PFSK-1 (cell line): ENCODE results near the gene TM4SF5.

Experiments
- FOXP2 ChIP-seq: optimal IDR thresholded peaks from 2 replicates; pipeline ENCODE3; 2011; ENCODE audit warnings: borderline replicate concordance, control low read depth, inconsistent platforms; ENCODE audit not compliant: insufficient read depth; ENCODE audit errors: extremely low read length, extremely low read depth
- POLR2AphosphoS5 ChIP-seq: IDR thresholded peaks from 2 replicates; pipeline ENCODE4 v1.6.1; 2012; ENCODE audit warnings: low read depth, mild to moderate bottlenecking, control low read depth, low read length, moderate library complexity
- SIN3A ChIP-seq: IDR thresholded peaks from 2 replicates; pipeline ENCODE4 v1.6.1; 2012; ENCODE audit warnings: mild to moderate bottlenecking, low read length, moderate library complexity, borderline replicate concordance; ENCODE audit not compliant: insufficient read depth
- TAF1 ChIP-seq: IDR thresholded peaks from 2 replicates; pipeline ENCODE4 v1.6.1; 2012; ENCODE audit warnings: low read length, control low read depth, borderline replicate concordance; ENCODE audit not compliant: insufficient read depth
- TF ChIP-seq, protein P1 (sequence below), 2 experiments: IDR thresholded peaks; 2 replicates each; pipeline versions ENCODE4 v1.6.1 to v1.8.0; 2011 to 2012; ENCODE audit warnings: low read depth in 2 of 2, low read length in 2 of 2, control low read depth in 1 of 2, inconsistent platforms in 1 of 2, mild to moderate bottlenecking in 1 of 2, moderate library complexity in 1 of 2; ENCODE audit not compliant: insufficient read depth in 1 of 2

Gene TM4SF5

DNA sequence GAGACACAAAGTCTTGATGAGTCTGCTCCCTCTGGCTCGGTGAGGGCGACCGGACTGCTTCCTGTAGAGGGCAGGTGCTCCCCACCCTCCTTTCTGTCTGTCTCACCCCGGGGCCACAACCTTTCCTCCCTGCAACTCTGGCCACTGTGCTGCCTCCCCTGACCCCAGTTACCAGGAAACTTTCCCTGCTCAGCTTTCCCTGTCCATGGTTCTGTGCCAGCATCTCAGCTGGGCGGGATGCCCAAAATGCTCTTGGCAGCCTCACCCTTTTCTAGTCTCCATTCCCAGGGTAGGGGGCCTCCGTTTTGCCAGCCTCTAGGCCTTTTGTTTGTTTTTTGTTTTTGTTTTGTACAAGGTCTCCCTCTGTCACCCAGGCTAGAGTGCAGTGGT, 36.7 kb downstream of the TM4SF5 start:
- TF ChIP-seq POLR2AphosphoS5 (no peak), FOXP2 (no peak)
- TF ChIP-seq, protein P1, sequence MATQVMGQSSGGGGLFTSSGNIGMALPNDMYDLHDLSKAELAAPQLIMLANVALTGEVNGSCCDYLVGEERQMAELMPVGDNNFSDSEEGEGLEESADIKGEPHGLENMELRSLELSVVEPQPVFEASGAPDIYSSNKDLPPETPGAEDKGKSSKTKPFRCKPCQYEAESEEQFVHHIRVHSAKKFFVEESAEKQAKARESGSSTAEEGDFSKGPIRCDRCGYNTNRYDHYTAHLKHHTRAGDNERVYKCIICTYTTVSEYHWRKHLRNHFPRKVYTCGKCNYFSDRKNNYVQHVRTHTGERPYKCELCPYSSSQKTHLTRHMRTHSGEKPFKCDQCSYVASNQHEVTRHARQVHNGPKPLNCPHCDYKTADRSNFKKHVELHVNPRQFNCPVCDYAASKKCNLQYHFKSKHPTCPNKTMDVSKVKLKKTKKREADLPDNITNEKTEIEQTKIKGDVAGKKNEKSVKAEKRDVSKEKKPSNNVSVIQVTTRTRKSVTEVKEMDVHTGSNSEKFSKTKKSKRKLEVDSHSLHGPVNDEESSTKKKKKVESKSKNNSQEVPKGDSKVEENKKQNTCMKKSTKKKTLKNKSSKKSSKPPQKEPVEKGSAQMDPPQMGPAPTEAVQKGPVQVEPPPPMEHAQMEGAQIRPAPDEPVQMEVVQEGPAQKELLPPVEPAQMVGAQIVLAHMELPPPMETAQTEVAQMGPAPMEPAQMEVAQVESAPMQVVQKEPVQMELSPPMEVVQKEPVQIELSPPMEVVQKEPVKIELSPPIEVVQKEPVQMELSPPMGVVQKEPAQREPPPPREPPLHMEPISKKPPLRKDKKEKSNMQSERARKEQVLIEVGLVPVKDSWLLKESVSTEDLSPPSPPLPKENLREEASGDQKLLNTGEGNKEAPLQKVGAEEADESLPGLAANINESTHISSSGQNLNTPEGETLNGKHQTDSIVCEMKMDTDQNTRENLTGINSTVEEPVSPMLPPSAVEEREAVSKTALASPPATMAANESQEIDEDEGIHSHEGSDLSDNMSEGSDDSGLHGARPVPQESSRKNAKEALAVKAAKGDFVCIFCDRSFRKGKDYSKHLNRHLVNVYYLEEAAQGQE (IDR thresholded peaks at IDR 0.05; ENCODE audit: insufficient read depth in 1 of 2, low read depth in 2 of 2, low read length in 2 of 2) = peak; percentile 58 to 81; a peak in 3 of 4 replicates

DNA sequence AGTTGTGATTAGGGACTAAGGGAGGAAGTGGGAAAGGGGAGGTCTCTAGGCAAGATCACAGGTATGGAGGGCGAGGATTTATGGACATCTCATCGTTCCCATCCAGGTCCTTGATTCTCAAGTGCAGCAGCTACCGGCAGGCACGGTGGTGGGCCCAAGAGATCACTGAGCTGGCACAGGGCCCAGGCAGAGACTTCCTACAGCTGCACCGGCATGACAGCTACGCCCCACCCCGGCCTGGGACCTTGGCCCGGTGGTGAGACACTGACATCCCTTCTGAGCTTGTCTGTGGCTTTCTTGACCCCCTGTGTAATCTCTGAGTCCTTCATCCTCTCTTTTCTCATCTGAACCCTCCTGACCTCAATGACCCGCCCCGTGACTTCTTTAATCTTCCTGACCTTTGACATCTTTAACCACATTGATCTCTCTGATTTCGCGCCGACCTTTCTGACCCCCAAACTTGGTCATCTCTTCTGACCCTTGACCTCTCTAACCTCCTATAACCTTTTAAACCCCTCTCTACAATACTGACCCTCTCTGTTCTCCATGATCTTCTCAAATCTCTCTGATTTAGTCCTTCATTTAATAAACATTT, 39.1 kb downstream of the TM4SF5 start:
- TF ChIP-seq POLR2AphosphoS5 = no peak
- TF ChIP-seq FOXP2 = no peak
- TF ChIP-seq, protein P1 (IDR thresholded peaks at IDR 0.05; ENCODE audit: insufficient read depth in 1 of 2, low read depth in 2 of 2, low read length in 2 of 2) = no peak
- no peak for TF ChIP-seq TAF1
- no peak for TF ChIP-seq SIN3A

DNA sequence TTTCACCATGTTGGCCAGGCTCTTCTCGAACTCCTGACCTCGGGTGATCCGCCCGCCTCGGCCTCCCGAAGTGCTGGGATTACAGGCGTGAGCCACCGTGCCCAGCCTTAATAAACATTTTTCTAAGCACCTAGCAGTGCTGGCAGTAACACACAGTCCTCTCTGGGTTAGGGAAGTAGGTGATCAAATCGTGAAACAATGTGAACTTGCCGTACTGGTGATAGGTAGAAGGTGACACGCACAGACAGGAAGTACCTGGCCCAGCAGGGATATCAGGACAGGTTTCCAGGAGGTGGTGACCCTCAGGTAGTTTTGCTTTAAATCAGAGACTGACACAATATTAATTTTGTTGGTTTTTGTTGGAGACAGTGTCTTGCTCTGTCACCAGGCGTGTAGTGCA, 39.8 kb downstream of the TM4SF5 start:
- no peak for TF ChIP-seq SIN3A
- TF ChIP-seq, protein P1 (IDR thresholded peaks at IDR 0.05; ENCODE audit: insufficient read depth in 1 of 2, low read depth in 2 of 2, low read length in 2 of 2) = no peak
- TF ChIP-seq TAF1 = no peak
- TF ChIP-seq FOXP2 = no peak
- no peak for TF ChIP-seq POLR2AphosphoS5

DNA sequence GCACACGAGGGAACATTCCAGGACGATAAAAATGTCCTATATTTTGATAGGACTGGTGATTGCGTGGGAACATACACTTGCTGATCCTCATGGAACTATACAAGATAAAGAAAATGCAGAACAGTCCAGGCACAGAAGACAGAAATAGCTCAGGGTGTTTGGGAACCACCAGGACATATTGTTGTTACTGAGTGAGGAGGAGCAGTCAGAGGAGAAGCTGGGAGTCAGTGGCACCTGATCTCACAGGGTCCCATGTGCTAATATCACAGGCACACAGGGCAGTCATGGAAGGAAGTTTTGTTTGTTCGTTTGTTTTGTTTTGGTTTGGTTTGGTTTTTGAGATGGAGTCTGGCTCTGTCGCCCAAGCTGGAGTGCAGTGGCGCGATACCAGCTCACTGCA, 41.0 kb downstream of the TM4SF5 start:
- TF ChIP-seq SIN3A (no peak), FOXP2 (no peak), POLR2AphosphoS5 (no peak), TAF1 (no peak)
- TF ChIP-seq, protein P1 (IDR thresholded peaks at IDR 0.05; ENCODE audit: insufficient read depth in 1 of 2, low read depth in 2 of 2, low read length in 2 of 2) = no peak

DNA sequence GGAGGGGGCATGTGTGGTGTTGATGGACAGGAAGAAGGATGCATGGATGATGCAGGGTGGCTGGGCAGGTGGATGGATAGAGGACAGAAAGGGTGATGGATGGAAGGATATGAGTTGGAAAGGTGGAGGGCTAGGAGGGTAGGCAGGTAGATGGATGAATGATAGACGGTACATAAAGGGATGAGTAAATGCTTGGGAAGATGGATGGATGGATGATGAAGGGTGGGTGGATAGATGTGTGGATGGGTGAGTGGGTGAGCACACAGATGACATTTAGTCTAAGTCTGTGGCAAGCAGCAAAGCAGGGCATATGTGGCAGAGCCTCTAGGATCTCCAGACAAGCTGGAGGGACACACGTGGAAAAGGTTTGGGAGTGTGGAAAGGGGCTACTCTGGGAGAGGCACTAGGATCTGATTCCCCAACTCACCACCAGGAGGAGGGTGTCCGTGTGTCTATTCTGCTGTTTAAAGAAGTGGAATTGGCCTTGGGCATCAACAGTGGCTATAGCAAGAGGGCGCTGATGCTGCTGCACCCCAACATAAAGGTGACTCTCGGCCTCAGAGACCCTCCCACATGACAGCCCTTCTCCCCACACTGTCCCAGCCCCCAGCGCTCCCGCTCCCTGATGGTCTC, 43.5 kb downstream of the TM4SF5 start:
- TF ChIP-seq POLR2AphosphoS5 (no peak), FOXP2 (no peak), SIN3A (no peak)
